GM04503 (cell line): ENCODE results near the gene IL23A.
"Not testable (repeated sequence)": the region's sequence is repeated elsewhere in the genome, so short reads cannot be mapped to it uniquely, and the experiment has no call there.

Experiments used
- DNase-seq: peaks from one replicate; pipeline ENCODE4 v3.0.0-alpha.2; 2012; ENCODE audit warnings: low read depth

The IL23A gene

DNA sequence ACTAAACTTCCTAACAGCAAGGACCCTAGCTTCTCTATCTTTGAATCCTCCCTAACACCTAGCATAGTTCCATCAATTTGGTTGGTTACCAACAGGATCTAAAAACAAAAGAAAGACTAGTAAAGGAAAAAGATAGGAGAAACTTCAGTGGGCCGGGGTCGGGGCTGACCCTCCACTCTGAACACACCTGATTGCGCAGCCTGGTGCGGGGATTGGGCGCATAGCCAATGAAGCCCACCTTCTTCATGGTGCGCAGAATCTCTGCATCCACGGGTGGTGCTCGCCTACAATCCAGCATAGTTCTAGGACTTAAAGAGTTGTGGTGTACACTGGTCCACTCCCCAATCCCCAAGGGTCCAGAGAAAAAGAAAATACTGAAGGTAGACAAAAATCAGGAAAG is 12.6 kb upstream of the IL23A start:
- no peak for DNase-seq

DNA sequence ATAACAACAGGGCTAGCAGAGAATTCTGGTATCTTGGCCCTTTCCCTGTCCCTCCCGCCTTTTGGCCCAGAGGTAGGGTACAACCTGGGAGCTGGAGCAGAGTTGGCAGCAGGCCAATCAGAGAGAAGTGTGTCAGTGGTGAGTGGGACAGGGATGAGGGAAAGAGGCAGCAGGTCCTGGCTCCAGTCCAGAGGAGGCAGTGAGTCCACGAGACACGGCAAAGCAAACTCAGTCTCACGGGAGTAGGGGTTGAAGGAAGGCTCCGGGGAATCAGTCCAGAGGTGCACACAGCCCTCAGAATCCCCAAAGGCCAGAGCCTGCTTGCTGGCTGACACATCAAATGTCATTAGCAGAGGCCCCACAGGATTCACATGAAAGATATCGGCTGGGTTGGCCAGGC is 12.2 kb upstream of the IL23A start:
- no peak for DNase-seq

DNA sequence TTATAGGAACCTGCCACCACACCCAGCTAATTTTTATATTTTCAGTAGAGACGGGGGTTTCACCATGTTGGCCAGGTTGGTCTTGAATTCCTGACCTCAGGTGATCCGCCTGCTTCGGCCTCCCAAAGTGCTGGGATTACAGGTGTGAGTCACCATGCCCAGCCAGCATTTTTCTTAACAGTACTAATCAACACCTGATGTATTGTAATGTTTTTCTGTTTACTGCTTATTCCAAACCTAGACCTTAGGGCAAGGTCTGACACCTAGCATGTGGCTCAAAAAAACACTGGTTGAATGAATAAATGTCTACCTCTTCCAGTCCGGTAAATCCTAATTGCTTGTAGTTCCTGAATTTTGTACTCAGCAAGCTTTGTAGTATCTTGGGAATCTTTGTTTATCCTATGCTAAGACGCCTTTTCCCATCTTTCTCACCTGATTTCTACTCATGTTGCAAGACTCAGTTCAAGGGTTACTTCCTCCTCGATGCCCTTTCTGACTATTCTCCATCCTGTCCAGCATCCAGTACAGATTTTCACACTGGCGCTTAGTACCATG is 7.7 kb upstream of the IL23A start:
- DNase-seq = no peak

DNA sequence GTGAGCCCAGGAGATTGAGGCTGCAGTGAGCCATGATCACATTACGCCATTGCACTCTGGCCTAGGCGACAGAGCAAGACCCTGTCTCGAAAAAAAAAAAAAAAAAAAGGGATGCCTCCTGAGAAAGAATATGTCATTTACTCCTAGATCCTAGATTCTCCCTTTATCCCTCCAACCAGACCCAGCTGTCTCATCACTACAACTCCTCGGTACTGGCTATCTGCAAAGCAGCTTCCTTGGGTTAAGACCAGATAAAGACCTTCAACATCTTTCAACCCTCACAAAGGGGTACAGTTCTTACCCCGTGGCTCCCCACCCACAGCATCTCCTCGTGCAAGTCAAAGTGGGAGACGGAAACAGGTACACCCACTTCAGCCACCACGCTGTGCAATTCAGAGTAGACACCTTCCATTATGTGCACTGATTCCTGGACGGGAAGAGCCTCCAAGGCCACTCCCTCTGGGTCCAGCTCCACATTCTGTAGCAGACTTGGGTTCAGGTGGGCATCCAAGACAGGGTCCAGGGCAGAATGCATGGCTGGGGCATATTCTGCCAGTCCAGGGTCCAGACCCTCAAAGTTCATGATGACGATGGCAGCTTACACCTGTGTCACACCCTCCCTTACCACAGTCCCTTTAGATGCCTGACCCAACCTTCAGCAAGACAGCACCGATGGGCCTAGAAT is 6.0 kb upstream of the IL23A start:
- no peak for DNase-seq

DNA sequence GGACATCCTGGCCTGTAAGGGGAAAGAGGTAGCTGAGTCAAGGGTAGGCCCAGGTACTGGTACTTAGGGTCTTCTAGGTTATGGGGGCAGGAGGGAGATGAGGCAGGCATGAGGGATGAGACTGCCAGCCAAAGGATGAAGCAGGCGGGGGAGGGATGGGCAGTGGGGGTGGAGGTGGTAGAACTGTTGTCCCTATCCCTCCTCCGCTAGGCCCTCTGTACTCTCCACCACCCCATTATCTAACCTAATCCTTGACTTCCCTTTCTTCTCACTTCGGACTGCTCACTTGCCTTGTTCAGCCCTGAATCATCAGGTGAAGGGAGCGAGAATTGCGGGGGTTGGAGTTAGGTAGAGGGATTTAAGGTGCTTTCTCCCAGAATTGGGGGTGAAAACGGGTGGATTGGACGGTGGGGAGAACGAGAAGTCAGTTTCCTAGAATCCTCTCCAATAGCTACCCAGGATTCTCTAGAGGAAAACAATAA is 5.4 kb upstream of the IL23A start:
- no peak for DNase-seq

DNA sequence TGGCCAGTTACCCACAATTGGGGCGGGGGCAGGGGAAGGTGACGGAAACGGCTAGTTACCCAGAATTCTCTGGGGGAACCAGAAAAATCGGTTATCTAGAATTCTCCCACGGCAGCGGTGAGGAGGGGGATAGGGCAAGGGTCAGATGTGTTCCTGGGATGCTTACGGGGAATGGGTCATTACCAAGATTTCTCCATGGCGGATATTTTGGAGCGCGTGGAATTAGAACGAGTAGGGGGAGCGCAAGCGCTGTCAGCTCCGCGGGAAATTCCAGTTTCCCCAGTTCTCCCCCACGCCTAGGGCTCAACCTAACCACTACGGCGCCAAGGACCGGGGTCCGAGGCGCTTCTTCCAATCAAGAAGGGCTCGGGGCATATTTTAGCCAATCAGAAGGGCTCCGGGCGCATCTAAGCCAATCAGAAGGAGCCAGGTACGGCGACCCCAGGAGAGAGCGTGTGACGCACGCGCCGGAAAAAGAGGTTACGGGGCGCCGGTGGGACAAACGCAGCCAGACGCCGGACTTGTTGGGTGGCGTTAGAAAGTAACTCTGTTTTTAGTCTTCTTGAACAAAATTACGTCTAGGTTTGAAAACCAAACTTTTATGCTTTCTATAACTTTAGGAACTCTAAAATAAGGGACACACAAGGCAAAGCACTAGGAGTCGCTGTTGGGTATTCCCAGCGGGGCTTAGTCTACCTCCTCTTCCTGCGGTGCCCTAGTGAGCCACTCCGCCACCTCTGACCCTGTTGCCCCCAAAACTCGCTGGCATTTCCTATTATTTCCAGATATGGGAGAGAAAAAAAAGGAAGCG is 4.8 kb upstream of the IL23A start, which contains the start of gene PAN2:
Gene PAN2 (minus strand): TSS at position 322 of the 811 bp plus-strand sequence. CDS start 906 bp downstream, outside the sequence.
- peak; percentile 88 for DNase-seq

DNA sequence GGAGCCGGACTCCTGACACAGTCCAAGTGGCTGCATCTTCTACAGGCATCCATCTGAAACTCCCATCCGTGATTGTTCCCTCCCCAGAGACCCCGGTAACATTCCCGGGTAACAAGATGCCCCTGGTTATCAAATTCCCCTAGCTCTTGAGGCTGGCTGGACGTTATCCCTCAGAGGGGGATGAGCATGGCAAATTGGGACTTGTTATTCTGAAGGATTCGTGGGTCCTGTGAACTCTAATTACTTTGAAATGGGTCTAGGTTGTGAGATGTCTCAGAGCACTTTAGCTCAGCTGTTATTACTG is 4.2 kb upstream of the IL23A start:
- no peak for DNase-seq

DNA sequence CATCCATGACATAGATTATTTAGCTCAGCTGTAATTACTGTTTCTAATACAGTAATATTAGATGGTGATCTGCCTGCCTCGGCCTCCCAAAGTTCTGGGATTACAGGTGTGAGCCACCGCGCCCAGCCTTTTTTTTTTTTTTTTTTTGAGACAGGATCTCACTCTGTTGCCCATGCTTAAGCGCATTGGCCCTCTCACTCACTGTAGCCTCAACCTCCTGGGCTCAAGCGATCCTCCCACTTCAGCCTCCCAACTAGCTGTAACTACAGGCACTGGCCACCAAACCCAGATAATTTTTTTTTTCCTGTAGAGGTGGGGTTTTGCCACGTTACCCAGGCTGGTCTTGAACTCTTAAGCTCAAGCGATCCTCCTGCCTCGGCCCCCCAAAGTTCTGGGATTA is 3.2 kb upstream of the IL23A start:
- not testable (repeated sequence) for DNase-seq

DNA sequence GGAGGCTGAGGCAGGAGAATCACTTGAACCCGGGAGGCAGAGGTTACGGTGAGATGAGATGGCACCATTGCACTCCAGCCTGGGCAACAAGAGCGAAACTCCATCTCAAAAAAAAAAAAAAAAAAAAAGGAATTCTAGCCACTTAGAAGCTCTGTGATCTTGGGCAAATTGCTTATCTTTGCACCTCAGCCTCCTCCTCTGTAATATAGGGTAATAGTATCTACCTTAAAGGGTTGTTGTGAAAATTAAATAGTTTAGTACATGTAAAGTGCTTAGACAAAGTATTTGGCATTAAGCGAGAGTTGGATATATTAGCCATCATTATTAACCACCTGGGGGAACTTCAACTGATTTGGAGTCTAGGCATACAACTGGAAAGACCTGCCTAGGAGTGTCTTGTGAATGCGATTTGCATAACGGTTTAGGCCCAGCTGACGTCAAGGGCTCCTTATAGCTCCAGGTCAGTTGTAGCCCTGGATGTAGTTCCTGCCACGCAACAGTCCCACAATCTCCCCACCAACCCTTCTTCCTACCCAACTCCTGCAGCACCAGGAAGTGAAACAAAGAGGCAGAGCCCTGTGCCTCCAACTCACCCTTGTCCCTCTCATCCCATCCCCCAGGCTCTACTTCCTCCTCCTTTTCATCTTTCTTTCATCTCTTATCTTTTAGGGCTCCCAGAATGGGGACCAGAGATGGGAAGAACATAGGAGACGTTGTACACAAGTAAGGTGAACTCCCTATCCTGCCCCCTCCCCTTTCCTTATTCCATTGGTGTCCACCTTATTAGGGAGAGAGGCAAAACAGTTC is 2.1 kb upstream of the IL23A start:
- no peak for DNase-seq

DNA sequence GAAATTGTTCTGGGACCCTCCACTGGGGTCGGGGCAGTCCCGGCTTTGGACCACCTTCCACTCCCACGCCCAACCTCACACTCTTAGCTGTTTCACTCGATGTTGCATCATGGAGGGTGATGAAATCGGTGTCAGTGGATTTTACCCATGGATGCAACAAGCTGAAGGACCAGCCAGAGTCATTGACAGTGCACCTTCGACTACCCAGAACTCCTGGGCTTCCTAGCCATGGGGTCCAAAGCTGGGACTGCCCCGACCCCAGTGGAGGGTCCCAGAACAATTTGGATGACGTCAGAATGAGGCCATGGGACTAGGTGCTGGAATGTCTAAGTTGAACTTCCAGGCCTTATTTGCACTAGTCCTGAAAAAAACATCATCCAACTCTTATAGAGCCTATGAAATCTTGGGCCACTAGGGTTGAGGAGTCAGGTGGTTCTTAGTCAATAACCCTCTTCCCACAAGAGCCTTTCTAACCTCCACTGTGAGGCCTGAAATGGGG is 882 bp upstream of the IL23A start:
- DNase-seq = no peak

DNA sequence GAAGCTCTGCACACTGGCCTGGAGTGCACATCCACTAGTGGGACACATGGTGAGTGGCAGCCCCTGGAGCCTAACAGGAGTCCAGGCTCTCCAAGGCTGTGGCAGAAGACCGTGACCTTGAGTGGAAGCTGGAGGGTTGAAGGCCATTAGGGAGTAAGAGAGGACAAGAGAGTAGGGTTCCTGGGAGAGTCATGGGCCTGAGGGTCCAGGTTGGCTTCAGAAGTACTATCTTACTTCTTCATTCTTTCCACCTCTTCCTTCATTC is 406 bp downstream of the IL23A start:
- DNase-seq = no peak

DNA sequence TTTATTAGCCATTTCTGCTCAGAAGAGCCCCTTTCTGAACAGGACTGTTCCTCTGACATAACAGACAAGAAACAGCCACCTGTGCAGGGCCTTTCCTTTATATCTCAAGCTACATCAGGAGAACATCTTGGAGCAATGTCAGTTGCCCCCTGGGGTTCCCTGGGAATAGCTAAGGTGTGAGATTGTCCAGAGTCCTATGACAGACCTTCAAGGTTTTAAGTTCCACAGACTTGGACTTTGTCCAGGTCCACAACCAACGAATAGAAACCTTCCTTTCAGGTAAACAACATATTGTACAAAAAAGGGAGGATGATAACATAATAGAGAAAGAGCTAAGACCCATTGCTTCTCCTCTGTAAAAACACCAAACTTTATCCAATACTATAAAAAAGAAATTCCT is 2.9 kb downstream of the IL23A start:
- DNase-seq = no peak

DNA sequence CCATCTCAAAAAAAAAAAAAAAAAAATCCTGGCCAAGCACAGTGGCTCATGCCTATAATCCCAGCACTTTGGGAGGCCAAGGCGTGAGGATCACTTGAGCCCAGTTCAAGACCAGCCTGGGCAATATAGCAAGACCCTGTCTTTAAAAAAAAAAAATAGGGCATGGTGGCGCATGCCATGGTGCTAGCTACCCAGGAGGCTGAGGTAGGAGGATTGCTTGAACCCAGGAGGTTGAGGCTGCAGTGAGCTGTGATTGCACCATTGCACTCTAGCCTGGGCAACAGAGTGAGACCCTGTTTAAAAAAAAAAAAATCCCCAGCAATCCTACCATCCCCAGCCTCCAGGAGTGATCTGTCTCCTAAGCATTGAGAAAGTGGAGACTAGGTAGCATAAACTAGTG is 3.6 kb downstream of the IL23A start:
- not testable (repeated sequence) for DNase-seq

DNA sequence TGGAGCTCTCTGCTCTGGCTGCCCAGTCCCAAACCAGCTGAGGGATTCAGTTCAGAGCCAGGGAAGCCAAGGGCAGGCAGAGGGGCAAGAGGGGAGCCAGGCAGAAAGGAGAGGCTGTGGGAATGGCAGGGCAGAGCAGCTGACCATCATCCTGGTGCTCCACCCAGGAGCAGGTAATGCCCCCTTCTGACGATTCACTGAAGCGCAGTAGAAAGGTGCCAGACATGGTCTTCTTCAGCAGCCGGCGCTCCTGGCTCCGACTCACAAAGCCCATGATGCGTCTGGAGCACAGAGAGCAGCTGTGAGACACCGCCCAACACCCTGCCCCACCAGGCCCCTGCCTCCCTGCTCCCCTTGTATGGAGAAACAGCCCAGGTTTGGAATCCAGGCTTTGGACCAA is 8.0 kb downstream of the IL23A start:
- no peak for DNase-seq

DNA sequence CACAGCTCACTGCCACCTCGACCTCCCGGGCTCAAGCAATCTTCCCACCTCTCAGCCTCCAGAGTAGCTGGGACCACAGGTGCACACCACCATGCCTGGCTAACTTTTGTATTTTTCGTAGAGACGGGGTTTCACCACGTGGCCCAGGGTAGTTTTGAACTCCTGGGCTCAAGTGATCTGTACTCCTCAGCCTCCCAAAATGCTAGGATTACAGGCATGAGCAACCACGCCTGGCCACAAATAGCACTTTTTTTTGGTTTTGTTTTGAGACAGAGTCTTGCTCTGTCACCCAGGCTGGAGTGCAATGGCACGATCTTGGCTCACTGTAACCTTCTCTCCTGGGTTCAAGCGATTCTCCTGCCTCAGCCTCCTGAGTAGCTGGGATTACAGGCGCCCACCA is 8.6 kb downstream of the IL23A start:
- not testable (repeated sequence) for DNase-seq

DNA sequence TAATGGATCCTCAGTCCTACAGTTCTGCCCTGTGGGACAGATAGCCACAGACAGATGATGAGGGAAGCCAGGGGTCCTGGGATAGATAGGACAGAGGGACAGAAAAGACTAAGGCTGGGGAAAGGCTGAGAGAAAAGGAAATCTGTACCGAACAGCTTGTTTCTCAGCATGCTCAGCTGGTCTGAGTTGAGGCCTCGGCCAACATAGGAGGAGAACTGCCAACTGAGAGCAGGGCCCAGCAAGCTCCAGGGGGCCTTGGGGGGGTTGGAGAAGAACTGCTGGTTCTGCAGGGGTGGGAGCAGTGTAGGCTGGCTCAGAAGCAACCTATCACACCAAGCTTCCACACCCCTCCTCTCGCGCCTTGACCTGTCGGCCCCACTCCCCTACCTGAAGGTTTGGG is 10.1 kb downstream of the IL23A start:
- no peak for DNase-seq

DNA sequence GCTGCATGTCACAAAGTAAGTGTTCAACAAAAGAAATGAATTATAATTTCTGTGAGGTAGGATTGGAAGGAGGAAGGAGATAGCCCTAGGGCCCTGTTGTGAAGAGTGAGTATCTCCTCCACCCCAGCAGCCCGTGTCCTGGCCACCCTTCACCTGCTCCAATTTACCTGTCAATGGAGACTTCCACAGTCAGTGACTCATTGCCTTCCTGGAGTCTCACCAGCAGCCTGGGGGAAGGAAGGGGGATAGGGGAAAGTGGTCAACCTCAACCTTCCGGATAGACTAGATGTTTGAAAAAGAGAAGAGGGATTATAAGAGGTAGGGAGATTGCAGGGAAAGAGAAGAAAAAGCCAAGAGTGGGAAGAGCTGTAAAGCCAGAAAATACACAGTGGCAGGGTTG is 12.0 kb downstream of the IL23A start:
- DNase-seq = no peak

DNA sequence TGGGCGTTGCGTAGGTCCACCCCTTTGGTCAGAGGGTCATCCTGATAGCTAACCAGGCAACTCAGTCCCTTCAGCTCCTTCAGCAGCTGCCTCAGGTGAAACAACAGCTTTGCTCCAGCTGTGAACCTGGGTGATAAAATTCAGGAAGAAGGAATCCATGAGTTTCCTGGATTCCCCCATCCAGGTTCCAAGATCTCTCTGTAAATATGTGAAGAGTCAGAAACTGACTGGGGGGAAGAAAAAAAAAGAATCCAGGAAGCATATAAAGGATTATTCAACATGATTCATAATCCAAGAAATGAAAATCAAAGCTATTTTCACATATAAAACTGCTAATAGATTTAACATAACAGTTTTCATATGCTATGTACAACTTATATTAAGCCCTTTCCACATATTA is 12.6 kb downstream of the IL23A start:
- DNase-seq = no peak

DNA sequence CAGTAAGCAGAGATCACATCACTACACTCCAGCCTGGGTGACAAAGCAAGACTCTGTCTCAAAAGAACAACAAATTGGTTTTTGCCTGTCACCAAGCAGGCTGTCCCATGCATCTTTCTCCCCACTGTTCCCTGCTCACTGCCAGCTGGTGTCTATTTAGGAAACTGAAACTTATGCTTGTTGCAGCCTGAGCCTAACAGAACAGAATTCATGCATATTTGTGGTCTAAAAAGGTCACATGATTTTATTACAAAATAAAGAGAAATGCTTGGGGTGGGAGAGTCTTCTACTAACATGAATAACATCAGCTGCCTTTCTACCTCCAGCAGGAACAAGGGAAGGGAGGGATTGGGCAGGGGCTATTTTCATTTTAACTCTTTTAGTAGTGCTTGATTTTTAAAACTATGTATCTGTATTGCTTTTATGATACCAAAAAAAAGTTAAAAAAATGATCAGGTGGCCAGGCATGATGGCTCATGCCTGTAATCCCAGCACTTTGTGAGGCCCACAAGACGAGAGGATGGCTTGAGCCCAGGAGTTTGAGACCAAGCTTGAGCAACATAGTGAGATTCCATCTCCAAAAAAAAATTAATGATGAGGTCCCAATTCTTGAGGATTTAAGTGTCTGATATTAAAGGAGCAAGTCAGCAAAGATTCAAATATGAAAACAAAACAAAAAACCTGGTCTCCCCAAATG is 20.3 kb downstream of the IL23A start:
- peak; percentile 84 for DNase-seq

DNA sequence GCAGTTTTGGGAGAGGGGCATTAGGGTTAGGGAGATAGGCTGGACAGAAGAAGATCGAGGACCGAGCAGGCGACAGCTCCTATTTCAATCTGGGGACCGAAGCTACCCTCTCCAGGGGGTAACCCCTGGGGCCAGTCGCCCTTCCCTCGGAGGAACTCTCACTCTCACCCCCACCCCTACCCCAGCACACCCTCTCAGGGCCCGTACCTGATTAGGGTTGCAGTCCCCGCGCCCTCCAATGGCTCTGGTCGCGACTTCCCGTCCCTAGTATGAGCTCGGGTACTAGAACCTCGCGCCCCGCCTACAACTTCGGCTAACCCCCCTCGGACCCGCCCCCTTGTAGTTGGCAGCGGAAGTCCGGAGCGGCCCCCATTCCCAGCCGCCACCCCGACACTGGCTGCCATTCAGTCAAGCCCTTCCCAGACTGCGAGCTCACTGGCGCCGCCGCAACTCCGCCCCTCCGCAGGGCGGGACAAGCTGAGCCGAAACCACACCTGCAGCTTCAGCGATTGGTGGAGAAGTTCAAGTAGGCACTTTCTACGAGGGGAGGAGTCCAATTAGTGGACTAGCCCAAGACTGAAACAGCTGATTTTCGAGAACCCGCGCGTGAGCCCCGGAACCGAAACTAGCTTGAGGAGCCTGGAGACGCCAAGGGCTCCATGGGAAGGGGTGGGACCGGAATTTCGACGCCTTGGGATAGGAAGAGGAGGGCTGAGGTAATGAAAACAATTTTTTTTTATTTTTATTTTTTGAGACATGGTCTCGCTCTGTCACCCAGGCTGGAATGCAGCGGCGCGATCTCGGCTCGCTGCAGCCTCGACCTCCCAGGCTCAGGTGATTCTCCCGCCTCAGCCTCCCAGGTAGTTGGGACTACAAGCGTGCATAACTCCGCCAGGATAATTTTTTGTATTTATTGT is 21.4 kb downstream of the IL23A start, which contains the start of gene STAT2:
Gene STAT2 (minus strand): TSS at position 257 of the 917 bp plus-strand sequence. CDS start 3,536 bp downstream, outside the sequence.
- DNase-seq = peak; percentile 100
